Measurements from ENCODE around the gene DOC2A.
A peak's percentile ranks its signal among the peaks of the same experiment; 100 is the strongest.
"Not testable (repeated sequence)": the region's sequence is repeated elsewhere in the genome, so short reads cannot be mapped to it uniquely, and the experiment has no call there.

DOC2A gene

DNA sequence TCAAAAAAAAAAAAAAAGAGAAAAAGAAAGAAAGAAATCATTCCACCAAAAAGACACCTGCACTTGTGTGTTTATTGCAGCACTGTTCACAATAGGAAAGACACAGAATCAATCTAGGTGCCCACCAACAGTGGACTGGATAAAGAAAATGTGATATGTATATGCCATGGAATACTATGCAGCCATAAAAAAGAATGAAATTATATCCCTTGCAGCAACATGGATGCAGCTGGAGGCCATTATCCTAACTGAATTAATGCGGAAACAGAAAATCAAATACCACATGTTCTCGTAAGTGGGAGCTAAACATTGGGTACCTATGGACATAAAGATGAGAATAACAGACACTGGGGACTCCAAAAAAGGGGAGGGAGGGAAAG lies 6.4 kb upstream of the DOC2A start:
- DNase-seq (ENCODE audit: extremely low read depth, insufficient read length): no peak
- H3K36me3 ChIP-seq (ENCODE audit: control insufficient read depth, insufficient read depth, low read length): no peaks in the 10 kb centered on the region
- TF ChIP-seq, protein P1, sequence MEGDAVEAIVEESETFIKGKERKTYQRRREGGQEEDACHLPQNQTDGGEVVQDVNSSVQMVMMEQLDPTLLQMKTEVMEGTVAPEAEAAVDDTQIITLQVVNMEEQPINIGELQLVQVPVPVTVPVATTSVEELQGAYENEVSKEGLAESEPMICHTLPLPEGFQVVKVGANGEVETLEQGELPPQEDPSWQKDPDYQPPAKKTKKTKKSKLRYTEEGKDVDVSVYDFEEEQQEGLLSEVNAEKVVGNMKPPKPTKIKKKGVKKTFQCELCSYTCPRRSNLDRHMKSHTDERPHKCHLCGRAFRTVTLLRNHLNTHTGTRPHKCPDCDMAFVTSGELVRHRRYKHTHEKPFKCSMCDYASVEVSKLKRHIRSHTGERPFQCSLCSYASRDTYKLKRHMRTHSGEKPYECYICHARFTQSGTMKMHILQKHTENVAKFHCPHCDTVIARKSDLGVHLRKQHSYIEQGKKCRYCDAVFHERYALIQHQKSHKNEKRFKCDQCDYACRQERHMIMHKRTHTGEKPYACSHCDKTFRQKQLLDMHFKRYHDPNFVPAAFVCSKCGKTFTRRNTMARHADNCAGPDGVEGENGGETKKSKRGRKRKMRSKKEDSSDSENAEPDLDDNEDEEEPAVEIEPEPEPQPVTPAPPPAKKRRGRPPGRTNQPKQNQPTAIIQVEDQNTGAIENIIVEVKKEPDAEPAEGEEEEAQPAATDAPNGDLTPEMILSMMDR (IDR thresholded peaks at IDR 0.05; ENCODE audit: insufficient read depth, low read length, poor library complexity, severe bottlenecking): no peak

GRCh38 chr16:30016555-30017276 lies 5.9 kb upstream of the DOC2A start:
- H3K4me3 ChIP-seq (replicated peaks; ENCODE audit: low read depth, low read length): no peak overlapping the region
- H3K36me3 ChIP-seq (ENCODE audit: control insufficient read depth, insufficient read depth, low read length): no peaks in the 10 kb centered on the region
- TF ChIP-seq, protein P1 (IDR thresholded peaks at IDR 0.05; ENCODE audit: insufficient read depth, low read length, poor library complexity, severe bottlenecking): no peak
- no peak for DNase-seq (ENCODE audit: extremely low read depth, insufficient read length)
- H3K27me3 ChIP-seq (replicated peaks; ENCODE audit: control insufficient read depth, insufficient read depth, low read length): no peaks in the 10 kb centered on the region; the same call in 1 of the 2 replicates

More for the DNA sequence above, 6.4 kb upstream of the DOC2A start:
- Histone ChIP-seq H3K27me3 (replicated peaks; ENCODE audit: control insufficient read depth, insufficient read depth, low read length) (no peaks in the 10 kb centered on the region; the same call in 1 of the 2 replicates), H3K4me3 (replicated peaks; ENCODE audit: low read depth, low read length) (no peak overlapping the region)

- not testable (repeated sequence) for H3K27me3 ChIP-seq (replicated peaks; ENCODE audit: control insufficient read depth, insufficient read depth, low read length); H3K36me3 ChIP-seq (ENCODE audit: control insufficient read depth, insufficient read depth, low read length); DNase-seq (ENCODE audit: extremely low read depth, insufficient read length); H3K4me3 ChIP-seq (replicated peaks; ENCODE audit: low read depth, low read length)
Observed at GRCh38 chr16:30015450-30015849, 4.6 kb upstream of the DOC2A start.

GRCh38 chr16:30012598-30012997 lies 1.8 kb upstream of the DOC2A start:
- H3K36me3 ChIP-seq (ENCODE audit: control insufficient read depth, insufficient read depth, low read length); H3K4me3 ChIP-seq (replicated peaks; ENCODE audit: low read depth, low read length); H3K27me3 ChIP-seq (replicated peaks; ENCODE audit: control insufficient read depth, insufficient read depth, low read length); DNase-seq (ENCODE audit: extremely low read depth, insufficient read length): not testable (repeated sequence)

DNA sequence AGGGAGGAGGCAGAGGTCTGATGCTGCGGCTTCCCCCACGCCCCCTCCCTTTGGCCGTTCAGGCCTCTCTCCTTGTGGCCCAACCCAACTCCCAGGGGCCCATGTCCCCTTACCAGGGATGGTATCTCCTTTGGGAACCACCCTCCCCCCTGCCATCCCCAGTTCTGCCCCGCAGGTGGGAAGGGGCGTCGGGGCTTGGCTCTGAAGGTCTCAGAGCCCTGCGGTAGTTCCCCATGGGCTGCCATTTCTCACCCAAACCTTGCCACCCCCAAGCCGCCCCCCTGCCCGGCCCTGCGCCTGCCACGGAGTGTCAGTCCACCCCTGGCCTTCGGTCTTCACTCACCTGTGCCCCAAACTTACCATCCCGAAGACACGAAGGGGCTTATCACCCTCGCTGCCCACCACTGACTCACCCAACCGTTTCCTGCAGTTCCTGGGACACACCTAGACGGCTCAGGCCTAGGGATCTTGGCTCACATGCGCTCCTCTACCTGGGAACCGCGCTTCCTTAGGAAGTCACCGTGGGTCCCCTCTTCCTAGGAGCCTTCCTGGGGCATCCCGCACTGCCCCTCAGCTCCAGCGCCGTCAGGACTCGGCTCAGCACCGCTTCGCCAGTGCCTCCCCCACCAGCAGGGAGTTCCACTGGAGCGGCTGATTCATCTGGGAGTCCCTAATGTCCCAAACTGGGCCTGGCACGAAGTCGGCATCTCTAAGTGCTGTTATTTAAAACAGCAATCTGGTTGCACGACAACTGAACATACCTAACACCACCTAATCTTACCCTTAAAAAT lies 1.1 kb upstream of the DOC2A start:
- Histone ChIP-seq H3K4me3 (replicated peaks; ENCODE audit: low read depth, low read length) (peak overlapping the region; percentile 54; the same call in 1 of the 2 replicates), H3K27me3 (replicated peaks; ENCODE audit: control insufficient read depth, insufficient read depth, low read length) (no peaks in the 10 kb centered on the region; the same call in 1 of the 2 replicates), H3K36me3 (ENCODE audit: control insufficient read depth, insufficient read depth, low read length) (no peaks in the 10 kb centered on the region)
- TF ChIP-seq, protein P1 (IDR thresholded peaks at IDR 0.05; ENCODE audit: insufficient read depth, low read length, poor library complexity, severe bottlenecking): no peak
- DNase-seq (ENCODE audit: extremely low read depth, insufficient read length): no peak

DNA sequence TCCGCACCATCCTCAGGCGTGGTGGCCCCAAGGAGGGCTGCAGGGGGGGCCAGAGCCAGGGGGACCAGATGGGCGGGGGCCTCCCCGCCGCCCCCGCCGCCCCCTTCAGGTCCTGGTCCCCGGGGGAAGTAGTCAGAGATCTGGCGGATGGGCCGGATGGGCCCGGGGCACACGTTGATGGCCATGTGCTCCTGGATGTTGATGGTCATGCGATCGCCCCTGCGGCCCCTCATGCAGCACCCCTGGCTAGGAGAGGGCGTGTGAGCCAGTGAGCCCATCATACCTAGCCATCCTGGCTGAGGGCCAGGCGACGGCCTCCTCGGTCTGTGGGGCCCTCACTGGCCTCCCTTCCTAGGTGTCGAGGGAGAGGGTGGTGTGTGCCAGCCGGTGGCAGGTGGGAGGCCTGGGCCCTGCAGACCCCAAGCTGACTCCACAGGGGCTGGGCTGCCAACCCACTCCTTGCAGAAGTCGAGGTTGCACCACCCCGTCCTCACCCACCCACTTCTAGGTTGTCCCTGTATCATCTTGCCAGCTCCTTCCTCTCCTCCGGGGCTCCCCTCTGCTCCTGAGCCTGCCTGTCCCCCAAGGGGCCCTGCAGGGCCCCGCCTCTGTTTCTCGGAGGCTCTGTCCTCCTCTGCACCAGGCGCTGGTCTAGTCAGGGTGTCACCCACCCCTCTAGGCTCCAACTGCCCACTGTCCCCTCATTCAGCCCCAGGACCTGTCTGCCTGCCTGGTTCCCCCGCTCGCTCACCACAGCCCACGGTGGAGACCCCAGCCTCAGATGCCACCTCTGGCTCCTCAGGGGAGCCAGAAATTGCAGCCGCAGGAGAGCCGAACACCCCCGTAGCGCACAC lies 610 bp downstream of the DOC2A start:
- TF ChIP-seq, protein P1 (IDR thresholded peaks at IDR 0.05; ENCODE audit: insufficient read depth, low read length, poor library complexity, severe bottlenecking): no peak
- no peak overlapping the region; the same call in 1 of the 2 replicates for H3K4me3 ChIP-seq (replicated peaks; ENCODE audit: low read depth, low read length)
- no peak for DNase-seq (ENCODE audit: extremely low read depth, insufficient read length)
- no peaks in the 10 kb centered on the region; the same call in 1 of the 2 replicates for H3K27me3 ChIP-seq (replicated peaks; ENCODE audit: control insufficient read depth, insufficient read depth, low read length)
- no peaks in the 10 kb centered on the region for H3K36me3 ChIP-seq (ENCODE audit: control insufficient read depth, insufficient read depth, low read length)
